Gastrocnemius medialis (tissue), 4 donors: Measurements from ENCODE around the gene SH2D6.

Experiments
- CTCF ChIP-seq, 5 experiments: fragments of 450-650 bp in 3 of 5; fragments of 200-600 bp in 2 of 5; sonication (generic) in 2 of 5; IDR thresholded peaks in 4 of 5; conservative IDR thresholded peaks in 1 of 5; 1 replicate in 4 of 5; 2 replicates in 1 of 5; pipeline ENCODE4 v1.5.1; 2016 to 2019; ENCODE audit warnings: antibody characterized with exemption in 5 of 5, mild to moderate bottlenecking in 3 of 5, moderate library complexity in 3 of 5
- POLR2A ChIP-seq, 2 donors: fragments of 450-650 bp; IDR thresholded peaks; one replicate each; pipeline ENCODE4 v1.6.1; 2017; ENCODE audit warnings: antibody characterized with exemption in 2 of 2, mild to moderate bottlenecking in 2 of 2, moderate library complexity in 2 of 2

GRCh38 chr2:85441864-85442263, 23.4 kb downstream of the SH2D6 start:
- TF ChIP-seq CTCF (IDR thresholded peaks at IDR 0.05 in 4 of 5, conservative IDR thresholded peaks at IDR 0.05 in 1 of 5) (no peak), POLR2A (IDR thresholded peaks at IDR 0.05) (no peak)
